Stimulated activated CD4-positive, alpha-beta T cell treated with anti-CD3 and anti-CD28 coated beads, Interleukin-4, amount 100 ng/mL, for 24 hours (primary cell): ENCODE data around the gene CD44.

Experiments used
- DNase-seq: peaks from one replicate; pipeline ENCODE4 v3.0.0-alpha.2; 2020

The CD44 gene

GRCh38 chr11:35179466-35180135 lies 40.6 kb downstream of the CD44 start:
- no peak for DNase-seq

GRCh38 chr11:35180317-35181233 lies 41.6 kb downstream of the CD44 start:
- DNase-seq, result no peak

- no peak for DNase-seq
Observed at GRCh38 chr11:35182317-35182939, 43.5 kb downstream of the CD44 start.

- DNase-seq, result no peak
Observed at GRCh38 chr11:35183326-35183925, 44.5 kb downstream of the CD44 start.

- no peak for DNase-seq
Observed at GRCh38 chr11:35185696-35186095, 46.7 kb downstream of the CD44 start.

GRCh38 chr11:35187996-35188395 lies 49.0 kb downstream of the CD44 start:
- DNase-seq, result no peak

GRCh38 chr11:35190804-35191348 lies 51.9 kb downstream of the CD44 start:
- no peak for DNase-seq

GRCh38 chr11:35192347-35192746 lies 53.4 kb downstream of the CD44 start:
- no peak for DNase-seq

GRCh38 chr11:35193767-35194166 lies 54.8 kb downstream of the CD44 start:
- DNase-seq, result no peak

- DNase-seq, result no peak
Observed at GRCh38 chr11:35197292-35197691, 58.3 kb downstream of the CD44 start.

GRCh38 chr11:35200811-35201341 lies 61.9 kb downstream of the CD44 start:
- no peak for DNase-seq

- DNase-seq, result no peak
Observed at GRCh38 chr11:35204614-35205013, 65.6 kb downstream of the CD44 start.

- DNase-seq, result no peak
Observed at GRCh38 chr11:35206616-35207015, 67.6 kb downstream of the CD44 start.

- DNase-seq, result no peak
Observed at GRCh38 chr11:35207471-35208403, 68.8 kb downstream of the CD44 start.

- no peak for DNase-seq
Observed at GRCh38 chr11:35208795-35209194, 69.8 kb downstream of the CD44 start.

GRCh38 chr11:35210876-35211546 lies 72.0 kb downstream of the CD44 start:
- DNase-seq, result no peak

GRCh38 chr11:35211952-35212351 lies 73.0 kb downstream of the CD44 start:
- no peak for DNase-seq

GRCh38 chr11:35214226-35214770 lies 75.3 kb downstream of the CD44 start:
- no peak for DNase-seq

- peak; percentile 59 for DNase-seq
Observed at GRCh38 chr11:35214792-35215193, 75.8 kb downstream of the CD44 start.

GRCh38 chr11:35215945-35216344 lies 77.0 kb downstream of the CD44 start:
- no peak for DNase-seq
